HG02885 (cell line): ENCODE data around the gene ALB.
"Not testable (repeated sequence)": the region's sequence is repeated elsewhere in the genome, so short reads cannot be mapped to it uniquely, and the experiment has no call there.

Experiments
- ATAC-seq: cut with Tn5 transposase; IDR thresholded peaks from one replicate; pipeline ENCODE4 v1.9.1; 2021; ENCODE audit warnings: mild to moderate bottlenecking; ENCODE audit not compliant: unreplicated experiment, poor library complexity

ALB gene

GRCh38 chr4:73404042-73404441 lies at the start of gene ALB:
Gene ALB (plus strand): TSS chr4:73404287. CDS start chr4:73404328, 41 bp downstream.
- no peak for ATAC-seq

DNA sequence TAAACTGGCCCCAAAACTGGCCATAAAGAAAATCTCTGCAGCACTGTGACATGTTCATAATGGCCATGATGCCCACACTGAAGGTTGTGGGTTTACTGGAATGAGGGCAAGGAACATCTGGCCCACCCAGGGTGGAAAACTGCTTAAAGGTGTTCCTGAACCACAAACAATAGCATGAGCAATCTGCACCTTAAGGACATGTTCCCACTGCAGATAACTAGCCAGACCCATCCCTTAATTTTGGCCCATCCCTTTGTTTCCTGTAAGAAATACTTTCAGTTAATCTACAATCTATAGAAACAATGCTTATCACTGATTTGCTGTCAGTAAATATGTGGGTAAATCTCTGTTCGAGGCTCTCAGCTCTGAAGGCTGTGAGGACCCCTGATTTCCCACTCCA lies 46.9 kb upstream of the ALB start:
- not testable (repeated sequence) for ATAC-seq

- not testable (repeated sequence) for ATAC-seq
Measured at GRCh38 chr4:73369506-73370199, 34.4 kb upstream of the ALB start.

GRCh38 chr4:73375328-73375741 lies 28.8 kb upstream of the ALB start:
- ATAC-seq = no peak

DNA sequence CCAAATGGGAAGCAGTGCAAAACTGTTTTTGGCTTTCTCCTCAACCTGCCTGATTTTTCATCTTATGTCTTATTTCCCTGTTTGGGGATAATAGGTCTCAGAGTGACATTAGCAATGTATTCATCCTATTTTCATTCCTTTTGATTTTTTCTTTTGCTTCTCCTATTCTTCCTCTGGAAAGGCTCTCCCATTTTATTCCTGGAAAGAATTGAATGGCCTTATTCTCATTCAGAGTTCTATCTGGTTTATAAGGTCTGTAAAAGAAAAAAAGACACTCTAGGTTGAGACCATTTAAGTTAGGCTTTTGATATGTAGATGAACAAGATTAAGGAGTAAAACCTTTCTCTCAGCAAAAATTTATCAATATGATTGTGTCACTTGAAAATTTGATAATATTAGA lies 27.8 kb upstream of the ALB start:
- no peak for ATAC-seq

DNA sequence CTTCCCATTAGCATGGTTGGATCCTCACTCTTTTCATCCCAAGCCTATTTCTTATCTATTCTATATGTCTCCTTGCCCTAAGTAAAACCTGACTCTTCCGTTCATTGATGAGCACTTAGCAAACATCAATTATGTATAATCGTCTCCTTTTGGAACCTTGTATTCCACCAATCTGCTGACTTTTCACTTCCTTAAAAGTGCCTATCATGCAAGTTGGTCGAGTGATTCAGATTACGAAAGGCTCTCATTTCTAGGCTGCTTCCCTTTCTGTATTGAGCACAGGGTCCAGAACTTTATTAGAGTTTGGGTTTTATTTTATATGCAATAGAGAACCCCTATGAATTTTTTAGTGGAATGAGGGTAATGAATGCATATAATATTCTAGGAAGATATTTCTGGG lies 27.1 kb upstream of the ALB start:
- no peak for ATAC-seq

DNA sequence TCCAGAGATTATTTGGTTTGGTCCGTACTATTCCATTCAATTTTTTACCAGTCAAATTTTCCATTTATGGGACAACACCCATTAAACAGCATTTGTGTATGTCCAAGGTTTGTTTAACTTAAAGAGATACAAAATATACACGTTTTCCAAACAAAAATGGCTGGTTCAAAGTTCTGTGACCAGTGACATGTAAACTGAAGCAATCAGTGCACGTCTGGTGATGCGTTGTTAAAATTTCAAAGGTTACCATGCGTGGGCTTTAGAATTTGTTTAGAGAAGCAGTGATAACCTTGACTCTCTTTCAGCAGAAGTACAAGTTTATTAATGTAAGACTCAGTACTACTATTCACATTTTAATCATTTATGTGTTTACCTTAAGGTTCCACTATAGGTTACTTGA lies 25.2 kb upstream of the ALB start:
- ATAC-seq = no peak

- no peak for ATAC-seq
Measured at GRCh38 chr4:73379946-73380345, 24.1 kb upstream of the ALB start.

- ATAC-seq = no peak
Measured at GRCh38 chr4:73381214-73381613, 22.9 kb upstream of the ALB start.

DNA sequence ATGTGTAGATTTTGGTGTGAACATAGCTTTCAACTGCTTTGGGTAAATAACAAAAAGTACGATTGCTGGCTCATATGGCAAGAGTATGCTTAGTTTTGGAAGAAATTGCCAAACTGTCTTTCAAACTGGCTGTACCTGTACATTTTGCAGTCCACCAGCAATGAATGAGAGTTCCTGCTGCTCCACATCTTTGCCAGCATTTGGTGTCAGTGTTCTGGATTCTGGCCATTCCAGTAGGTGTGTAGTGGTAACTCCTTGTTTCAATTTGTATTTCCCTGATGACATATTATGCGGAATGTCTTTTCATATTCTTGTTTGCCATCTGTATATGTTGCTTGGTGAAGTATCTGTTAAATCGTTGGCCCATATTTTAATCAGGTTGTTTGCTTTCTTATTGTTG lies 20.6 kb upstream of the ALB start:
- no peak for ATAC-seq

DNA sequence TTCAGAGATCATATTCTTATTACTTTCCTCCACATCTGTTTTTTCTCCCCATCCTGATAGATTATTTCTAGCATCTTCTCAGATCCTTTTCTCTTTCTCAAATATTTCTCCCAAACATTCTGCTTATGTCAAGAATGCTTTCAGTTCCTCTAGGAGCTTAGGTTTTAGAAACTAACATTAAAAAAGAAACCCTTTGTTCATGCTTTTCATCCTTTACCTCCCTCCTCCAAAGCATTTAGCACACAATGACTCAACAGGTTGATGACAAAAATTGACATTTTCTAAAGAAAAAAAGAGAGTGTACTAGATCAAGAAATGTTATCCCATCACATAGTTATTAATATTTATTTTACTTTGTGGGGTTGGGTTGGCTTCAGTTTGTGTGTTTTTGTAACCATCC lies 16.5 kb upstream of the ALB start:
- ATAC-seq = no peak

GRCh38 chr4:73388887-73389286 lies 15.2 kb upstream of the ALB start:
- no peak for ATAC-seq

DNA sequence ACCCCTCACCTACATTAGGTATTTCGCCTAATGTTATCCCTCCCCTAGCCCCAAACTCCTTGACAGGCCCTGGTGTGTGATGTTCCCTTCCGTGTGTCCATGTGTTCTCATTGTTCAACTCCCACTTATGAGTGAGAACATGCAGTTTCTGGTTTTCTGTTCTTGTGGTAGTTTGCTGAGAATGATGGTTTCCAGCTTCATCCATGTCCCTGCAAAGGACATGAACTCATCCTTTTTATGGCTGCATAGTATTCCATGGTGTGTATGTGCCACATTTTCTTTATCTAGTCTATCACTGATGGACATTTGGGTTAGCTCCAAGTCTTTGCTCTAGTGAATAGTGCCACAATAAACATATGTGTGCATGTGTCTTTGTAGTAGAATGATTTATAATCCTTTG lies 14.4 kb upstream of the ALB start:
- ATAC-seq = not testable (repeated sequence)

- ATAC-seq = no peak
Measured at GRCh38 chr4:73391774-73392173, 12.3 kb upstream of the ALB start.

DNA sequence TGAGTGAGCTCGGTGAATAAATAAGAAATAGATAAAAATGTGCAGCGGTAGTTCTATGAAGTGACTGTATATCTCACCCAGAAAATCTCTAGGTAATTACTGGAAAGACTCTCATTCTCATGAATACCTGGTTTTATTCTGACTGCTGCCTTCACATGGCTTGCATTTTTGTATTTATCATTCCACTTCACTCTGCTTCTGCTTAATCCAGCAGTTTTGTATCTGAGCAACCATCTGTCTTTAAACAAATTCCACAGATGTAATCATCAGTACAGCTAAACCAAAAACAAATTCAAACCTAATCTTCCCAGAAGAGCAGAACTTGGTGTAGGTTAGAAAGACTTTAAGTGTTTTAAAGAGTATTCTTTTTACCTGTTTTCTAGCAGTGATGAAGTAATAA lies 11.2 kb upstream of the ALB start:
- no peak for ATAC-seq

- no peak for ATAC-seq
Measured at GRCh38 chr4:73396304-73396703, 7.8 kb upstream of the ALB start.

DNA sequence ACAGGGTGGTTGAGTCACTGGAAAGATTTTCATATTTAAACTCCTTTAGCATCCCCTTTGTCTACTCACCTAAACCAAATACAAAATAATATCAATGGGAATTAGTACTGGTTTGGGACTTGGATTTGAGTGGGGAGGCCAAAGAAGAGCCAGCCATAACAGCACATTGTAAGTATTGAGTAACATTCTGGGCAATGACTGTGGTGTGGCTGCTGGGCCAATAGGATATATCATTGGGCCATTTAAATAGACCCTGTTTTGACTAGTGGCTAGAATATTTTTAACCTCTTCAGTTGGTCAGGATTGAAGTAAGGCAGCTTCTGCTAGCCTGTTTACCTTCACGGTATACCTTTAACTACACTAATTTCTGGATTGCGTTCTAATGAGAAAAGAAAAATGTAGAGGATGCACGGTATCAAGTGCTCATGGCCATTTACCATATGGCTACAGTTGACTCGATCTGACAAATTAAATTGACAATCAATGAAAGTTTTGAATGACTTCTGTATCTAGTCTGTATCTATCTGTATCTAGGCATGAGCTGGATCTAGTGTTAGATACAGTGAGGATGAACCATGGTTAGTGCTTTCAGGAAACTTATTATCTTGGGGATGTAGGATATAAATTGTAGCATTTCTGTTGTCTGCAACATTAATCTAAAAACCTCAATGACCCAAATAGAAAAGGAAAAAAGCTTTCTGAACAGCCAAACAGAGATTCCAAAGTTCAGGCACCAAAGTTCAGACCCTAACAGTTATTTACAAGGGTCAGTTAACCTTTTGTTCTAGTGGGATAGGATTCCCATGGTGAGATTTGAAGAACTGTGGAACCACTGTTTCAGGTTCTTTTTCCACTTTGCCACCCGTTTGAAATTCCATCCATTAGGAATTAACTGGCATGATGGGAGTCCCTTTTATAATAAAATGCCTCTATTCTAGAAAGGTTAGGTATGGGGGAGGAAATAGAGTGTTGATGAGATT lies 6.8 kb upstream of the ALB start:
- no peak for ATAC-seq

DNA sequence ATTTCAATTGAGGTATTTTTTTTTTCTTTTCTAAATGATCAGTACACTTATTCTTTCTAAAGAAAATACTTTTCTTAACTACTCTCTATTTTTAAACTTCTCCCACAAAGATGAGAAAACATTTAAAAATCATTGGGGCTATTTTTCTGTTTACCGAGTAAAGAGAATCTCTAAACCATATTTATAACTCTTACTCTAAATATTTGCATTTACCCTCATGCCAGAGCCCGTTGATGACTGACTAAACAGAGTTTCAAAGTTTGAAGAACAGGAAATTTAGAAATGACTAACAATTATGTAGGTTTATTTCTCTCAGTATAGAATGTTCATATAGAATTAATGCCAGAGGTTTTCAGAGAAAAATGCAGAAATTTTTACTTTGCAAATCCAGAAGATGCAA lies 2.7 kb upstream of the ALB start:
- ATAC-seq = no peak

- ATAC-seq = no peak
Measured at GRCh38 chr4:73404457-73404856, 370 bp downstream of the ALB start.

DNA sequence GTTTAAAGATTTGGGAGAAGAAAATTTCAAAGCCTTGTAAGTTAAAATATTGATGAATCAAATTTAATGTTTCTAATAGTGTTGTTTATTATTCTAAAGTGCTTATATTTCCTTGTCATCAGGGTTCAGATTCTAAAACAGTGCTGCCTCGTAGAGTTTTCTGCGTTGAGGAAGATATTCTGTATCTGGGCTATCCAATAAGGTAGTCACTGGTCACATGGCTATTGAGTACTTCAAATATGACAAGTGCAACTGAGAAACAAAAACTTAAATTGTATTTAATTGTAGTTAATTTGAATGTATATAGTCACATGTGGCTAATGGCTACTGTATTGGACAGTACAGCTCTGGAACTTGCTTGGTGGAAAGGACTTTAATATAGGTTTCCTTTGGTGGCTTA lies 1.1 kb downstream of the ALB start:
- ATAC-seq = no peak

DNA sequence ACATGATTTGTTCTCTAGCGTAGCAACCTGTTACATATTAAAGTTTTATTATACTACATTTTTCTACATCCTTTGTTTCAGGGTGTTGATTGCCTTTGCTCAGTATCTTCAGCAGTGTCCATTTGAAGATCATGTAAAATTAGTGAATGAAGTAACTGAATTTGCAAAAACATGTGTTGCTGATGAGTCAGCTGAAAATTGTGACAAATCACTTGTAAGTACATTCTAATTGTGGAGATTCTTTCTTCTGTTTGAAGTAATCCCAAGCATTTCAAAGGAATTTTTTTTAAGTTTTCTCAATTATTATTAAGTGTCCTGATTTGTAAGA lies 2.4 kb downstream of the ALB start:
- ATAC-seq = no peak

DNA sequence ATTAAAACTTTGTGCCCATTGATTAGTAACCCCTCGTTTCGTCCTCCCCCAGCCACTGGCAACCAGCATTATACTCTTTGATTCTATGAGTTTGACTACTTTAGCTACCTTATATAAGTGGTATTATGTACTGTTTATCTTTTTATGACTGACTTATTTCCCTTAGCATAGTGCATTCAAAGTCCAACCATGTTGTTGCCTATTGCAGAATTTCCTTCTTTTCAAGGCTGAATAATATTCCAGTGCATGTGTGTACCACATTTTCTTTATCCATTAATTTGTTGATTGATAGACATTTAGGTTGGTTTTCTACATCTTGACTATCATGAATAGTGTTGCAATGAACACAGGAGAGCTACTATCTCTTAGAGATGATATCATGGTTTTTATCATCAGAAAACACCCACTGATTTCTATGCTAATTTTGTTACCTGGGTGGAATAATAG lies 3.2 kb downstream of the ALB start:
- no peak for ATAC-seq
